ENCODE data around the gene ACAP2.

GRCh38 chr3:195445885-195446284 is 3.1 kb upstream of the ACAP2 start:
- TF ChIP-seq POLR2A (IDR thresholded peaks at IDR 0.05): no peak
- TF ChIP-seq CTCF (IDR thresholded peaks at IDR 0.05): no peak
- TF ChIP-seq EP300 (IDR thresholded peaks at IDR 0.05): no peak
- TF ChIP-seq POLR2AphosphoS5 (IDR thresholded peaks at IDR 0.05): no peak

All from gastroesophageal sphincter (tissue), 3 donors.